CD4-positive, alpha-beta T cell treated with Interleukin-17A for 4 hours (primary cell): ENCODE measurements around the gene EN2.
"Not testable (repeated sequence)": the region's sequence is repeated elsewhere in the genome, so short reads cannot be mapped to it uniquely, and the experiment has no call there.

Experiments
- DNase-seq: peaks from one replicate; pipeline ENCODE4 v3.0.0-alpha.2; 2020; ENCODE audit warnings: mixed read lengths

EN2 gene

DNA sequence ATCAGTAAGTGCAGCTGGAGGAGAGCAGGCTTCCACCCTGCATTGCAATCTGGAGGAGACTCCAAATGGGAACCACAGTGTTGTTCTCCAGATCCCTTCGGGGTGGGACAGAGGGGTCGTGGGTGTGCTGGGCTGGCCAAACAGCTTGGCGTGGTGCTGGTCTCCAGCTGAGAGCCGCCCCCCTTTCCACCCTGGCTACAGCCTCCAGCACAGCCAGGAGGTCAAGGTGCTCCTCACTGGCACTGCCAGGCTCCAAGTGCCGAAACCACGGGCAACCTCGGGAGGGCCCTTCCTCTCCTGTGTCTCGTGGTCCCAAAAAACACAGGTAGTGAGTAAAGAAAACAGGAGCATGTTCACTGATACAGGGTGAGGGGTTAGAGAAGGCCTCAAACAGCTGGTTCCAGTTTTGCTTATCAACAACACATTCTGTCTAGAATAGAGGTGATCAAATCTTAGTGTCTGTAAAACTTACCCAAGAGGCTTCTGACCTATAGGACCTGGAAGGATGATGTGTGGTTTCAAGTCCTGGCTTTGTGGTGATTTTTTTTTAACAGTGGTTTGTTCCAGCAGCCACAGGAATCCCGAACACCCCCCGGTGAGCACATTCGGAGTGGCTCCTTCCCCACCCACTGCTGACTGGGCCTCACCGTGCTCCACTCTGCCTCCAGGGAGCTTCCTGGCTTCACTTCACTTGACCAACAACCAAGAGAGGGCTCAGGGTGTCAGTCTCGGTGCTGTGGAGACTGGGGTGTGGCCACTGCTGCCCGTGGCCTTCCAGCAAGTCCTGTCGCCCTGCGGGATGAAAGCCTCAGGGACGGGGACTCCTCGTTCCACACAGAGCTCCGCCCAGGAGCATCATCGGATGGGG, 31.2 kb upstream of the EN2 start:
- DNase-seq, result no peak

DNA sequence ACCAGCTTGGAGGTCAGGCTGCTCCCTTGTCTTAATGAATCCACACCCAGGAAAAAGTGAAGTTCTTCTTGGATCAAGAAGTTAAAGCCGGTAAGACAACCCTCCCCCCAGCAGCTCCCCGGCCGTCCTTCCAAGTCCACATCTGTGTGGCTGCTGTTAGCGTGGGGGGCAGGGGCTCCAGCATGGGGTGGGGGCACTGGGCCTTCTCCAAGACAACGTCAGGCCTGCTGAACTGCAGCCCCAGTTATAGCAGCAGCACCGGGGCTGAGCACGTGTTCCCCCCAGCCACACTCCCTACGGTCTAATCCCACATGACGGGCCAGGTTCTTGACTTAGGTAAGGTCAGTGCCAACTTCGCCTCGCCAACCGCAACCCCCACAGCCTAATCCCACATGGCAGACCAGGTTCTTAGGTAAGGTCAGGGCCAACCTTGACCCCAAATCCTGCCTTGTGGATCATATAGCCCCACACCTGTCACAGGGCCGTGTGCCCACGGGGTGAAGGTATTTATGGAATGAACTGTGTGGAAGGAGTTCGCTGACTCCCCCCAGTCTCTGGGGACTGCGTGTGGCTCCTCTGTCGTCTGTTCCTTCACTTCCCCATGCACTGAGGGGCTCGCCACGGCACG, 30.4 kb upstream of the EN2 start:
- DNase-seq, result no peak

DNA sequence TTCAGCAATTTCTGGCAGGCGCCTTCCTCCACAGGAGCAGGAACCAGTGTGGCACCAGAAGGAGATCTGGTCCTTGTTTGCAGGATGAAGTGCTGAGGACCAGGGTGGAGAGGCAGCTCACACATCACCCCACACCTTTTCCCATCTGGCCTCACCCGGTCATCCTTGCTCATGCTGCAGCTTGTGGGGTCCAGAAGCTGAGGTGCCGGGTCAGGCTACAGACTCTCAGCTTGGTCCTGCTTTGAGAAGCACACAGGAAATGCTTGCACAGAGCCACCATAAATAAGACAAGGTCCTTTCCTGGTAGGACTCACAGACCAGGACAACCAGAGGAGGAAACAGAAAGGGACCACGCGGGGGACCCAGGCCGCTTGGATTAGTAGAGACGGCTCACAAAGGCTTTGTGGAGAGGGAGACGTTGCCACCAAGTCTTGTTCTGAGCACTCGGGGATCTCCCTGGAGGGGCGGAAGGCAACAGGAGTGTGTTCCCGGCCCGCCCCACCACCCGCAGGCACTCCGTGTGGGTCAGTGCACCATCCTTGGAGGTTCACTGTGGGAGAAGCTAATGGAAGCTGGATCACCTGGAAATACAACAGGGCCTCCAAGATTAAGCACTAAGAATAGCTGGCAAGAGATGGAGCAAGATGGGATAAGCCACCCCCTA, 29.6 kb upstream of the EN2 start:
- DNase-seq, result no peak

DNA sequence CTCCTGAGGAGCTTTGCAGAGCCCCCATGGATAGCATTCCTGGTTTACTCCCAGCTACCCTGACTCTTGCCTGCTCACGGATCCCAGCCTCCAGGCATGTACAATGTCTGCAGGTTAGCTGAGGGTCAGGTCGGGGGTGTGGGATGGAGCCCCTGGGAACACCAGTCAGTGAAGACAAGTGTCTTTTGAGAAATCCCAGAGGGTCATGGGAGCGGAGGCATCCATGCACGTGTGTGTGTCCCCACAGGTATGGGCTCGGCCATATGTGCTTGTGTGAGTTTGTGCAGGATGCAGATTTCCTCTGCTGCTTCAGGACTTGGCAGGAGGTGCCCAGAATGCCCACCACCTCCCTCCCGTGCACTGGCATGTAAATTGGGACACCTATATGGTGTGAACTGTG, 28.3 kb upstream of the EN2 start:
- DNase-seq, result no peak

DNA sequence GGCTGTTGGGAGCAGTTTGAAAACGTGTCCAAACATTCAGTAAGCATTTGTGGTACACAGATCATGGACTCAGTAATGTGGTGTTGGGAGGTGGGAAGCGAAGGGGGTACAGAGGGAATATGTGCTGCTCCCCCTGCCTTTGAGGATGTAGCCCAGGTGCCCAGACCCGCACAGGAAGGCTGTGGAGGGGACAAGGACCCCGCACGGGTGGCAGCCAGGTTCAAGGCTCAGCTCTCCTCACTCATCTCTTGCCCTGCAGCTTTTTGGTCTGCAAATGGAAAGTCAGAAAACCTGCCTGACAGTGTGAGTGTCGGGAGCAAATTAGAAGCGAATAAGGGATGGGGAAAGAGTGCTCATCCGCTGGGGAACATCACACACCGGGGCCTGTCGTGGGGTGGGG, 27.3 kb upstream of the EN2 start:
- no peak for DNase-seq

DNA sequence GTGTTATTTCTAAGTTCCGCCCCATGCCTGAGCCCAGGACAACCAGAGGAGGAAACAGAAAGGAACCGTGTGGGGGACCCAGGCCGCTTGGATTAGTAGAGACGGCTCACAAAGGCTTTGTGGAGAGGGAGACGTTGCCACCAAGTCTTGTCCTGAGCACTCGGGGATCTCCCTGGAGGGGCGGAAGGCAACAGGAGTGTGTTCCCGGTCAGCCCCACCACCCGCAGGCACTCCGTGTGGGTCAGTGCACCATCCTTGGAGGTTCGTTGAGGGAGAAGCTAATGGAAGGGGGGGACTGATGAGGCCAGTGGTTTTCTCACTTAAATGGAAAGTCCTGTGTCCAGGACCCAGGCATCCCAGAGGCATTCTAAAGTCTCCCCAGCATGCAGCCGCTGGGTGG, 26.7 kb upstream of the EN2 start:
- no peak for DNase-seq

DNA sequence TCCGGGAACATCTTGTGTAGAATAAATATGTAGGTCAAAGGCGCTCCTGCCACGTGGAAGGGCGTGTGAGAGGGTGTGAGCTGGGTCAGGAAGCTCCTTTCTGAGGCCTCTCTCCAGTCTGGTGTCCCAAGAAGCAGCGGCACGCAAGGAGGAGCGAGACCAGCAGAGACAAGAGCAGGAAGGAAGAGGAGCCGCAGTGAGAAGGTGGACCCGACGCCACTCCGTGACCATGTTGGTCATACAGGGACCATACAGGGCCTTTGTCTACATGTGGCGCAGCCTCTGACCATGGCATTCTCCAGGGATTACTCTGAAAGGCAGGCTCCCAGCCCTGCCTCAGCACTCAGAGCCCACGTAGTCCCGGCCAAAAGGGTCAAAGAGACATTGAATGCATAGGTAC, 26.2 kb upstream of the EN2 start:
- DNase-seq, result no peak

DNA sequence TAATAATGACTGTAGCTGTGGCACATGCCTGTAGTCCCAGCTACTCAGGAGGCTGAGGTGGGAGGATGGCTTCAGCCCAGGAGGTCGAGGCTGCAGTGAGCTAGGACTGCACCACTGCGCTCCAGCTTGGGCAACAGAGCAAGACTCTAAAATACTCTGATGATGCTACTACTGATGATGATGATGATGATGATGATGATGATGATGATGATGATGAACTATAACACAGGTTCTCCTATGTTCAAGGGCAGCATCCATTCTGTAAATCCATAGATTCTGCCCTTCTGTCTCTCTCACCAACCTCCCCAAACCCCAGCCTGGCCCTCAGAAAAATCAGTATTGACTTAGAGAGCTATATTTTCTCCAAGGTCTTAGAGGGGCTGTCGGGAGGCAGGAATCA, 22.8 kb upstream of the EN2 start:
- no peak for DNase-seq

DNA sequence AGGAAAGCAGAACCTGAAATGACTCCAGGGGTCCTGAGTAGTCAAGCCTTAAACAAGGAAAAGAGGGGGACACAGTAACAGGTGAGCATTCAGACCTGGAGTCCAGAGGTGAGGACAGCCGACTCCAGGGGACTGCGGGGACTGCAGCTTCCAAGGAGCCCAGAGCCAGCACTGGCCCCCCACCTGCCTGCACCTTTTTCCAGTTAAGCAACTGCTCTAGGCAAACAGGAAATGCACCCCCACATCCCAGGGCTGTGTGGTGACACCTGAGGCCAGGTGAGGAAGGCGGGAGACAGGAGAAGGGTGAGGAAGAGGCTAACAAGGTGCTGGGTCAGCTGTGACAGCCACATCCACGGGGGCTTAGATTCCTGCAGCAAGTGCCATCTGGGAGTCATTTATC, 20.1 kb upstream of the EN2 start:
- DNase-seq, result no peak

DNA sequence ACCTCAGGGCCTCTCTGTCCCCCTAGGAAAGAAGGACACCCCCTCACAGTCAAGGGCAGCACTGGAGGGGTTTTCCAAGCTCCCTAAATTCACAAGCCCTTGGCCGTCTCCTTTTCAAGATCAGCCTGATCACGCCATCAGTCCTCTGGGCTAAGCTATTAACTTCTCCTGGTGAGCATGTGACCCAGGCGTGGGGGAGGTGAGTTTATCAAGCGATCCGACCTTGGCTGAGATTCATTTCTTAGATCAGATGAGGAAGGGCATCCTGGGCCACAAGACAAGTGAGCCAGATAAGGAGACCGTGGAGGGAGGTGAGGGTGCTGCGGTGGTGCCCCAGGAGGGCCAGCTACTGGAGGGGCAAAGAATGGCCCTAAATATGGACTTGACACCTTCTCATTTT, 19.2 kb upstream of the EN2 start:
- no peak for DNase-seq

DNA sequence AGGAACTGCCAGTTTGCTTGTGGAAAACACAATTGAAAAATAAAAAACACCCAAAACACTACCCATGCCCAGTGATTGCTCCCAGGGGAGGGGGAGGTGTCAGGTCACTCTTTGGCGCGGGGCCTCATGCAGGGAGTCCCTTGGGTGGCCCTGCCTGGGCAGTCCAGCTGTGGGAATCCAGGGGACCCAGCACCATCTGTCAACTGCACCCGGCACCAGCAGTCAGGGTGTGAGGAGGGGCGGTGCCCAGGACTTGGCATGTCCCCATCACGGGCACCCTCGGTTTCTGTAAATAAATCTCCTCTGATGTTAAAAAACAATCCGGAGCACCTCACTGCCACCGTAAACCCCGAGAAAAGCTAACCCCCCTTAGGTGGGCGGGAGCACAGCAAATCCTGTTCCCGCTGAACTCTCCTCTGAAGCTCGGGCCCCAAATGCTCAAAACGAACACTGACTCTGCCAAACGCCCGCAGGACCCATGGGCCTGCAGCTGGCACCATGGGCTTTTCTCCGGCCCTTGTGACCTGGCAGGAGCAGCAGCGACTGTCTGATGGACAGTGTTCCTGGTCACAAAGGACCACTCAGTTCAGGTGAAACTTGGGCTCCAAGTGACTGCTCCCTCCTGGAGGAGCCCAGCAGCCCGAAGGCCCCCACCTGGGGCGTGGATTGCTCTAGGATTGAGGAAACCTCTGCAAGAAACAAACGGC, 18.5 kb upstream of the EN2 start:
- no peak for DNase-seq

DNA sequence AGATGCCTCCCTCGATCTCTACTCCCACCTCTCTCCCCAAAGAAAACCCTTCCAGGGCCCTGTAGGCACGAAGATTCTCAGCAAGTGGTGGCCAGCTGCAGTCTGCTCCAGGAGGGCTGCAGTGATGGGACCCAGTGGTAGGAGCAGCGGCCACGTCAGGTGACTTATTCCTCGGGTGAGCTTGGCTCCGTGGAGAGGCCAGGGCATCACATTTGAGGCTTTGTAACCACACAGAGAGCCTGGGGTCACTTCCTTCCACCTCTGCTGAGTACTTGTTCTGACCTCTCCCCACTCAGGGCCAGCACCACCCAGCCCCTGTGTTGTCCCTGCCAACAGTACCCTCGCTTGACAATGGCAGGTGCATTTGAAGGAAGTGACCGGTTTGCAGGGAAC, 17.9 kb upstream of the EN2 start:
- no peak for DNase-seq

DNA sequence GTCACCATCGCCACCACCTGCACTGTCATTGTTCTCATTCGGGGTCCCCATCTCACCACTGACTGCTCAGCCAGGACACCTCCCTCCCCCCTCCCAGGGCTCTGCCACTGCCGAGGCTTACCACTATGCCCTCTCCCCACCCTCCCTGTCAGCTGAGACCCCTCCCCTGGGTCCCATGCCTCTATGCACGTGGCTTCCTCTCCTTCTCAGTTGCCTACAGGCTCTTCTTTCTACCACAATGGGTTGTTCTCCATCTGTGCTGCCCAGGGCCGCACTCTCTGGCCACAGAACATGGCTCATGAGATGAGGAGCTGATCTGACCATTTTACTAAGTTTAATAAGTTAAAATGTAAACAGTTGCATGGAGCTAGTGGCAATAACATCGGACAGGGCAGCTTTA, 16.1 kb upstream of the EN2 start:
- no peak for DNase-seq

DNA sequence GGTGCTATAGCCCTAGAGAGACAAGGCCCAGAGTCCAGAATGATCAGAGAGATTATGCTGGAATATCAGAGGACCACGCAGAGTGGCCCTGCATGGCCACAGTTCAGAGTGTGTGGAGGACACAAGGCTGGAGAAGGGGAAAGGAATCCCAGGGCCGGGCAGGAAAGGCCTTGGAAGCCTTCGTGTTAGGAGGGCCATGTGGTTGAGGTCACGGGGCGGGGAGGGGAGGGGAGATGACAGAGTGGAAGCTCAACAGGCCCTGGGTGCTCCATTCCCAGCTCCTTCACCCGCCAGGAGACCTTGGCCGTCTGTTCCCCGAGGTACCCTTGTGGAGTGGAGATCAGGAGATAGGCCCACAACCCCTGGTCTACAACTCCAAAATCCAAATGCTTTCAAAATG, 13.2 kb upstream of the EN2 start:
- DNase-seq, result no peak

DNA sequence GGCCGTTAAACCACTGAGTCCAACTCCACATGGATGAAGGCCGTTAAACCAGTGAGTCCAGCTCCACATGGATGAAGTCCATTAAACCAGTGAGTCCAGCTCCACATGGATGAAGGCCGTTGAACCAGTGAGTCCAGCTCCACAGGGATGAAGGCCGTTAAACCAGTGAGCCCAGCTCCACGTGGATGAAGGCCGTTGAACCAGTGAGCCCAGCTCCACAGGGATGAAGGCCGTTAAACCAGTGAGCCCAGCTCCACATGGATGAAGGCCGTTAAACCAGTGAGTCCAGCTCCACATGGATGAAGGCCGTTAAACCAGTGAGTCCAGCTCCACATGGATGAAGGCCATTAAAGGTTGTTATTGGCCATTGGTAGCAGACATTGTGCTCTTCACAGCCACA, 12.3 kb upstream of the EN2 start:
- DNase-seq, result not testable (repeated sequence)

DNA sequence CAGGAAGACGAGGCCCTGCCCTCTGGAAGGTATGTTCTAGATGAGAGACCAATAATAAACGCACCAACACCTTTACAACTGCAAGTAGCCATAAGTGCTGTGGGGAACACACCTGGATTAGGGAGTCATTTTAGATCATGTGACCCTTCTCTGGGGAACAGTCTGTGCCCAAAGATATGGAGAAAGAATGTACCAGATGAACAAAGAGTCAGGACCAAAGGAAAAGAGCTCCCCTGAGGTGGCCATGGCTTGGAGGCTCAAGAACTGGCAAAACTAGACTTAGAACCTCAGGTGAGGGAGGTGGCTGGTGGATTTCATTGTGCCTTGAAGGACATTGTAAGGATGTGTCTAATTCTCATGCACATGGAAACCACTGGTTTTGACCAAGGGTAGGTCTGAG, 10.3 kb upstream of the EN2 start:
- DNase-seq, result no peak

DNA sequence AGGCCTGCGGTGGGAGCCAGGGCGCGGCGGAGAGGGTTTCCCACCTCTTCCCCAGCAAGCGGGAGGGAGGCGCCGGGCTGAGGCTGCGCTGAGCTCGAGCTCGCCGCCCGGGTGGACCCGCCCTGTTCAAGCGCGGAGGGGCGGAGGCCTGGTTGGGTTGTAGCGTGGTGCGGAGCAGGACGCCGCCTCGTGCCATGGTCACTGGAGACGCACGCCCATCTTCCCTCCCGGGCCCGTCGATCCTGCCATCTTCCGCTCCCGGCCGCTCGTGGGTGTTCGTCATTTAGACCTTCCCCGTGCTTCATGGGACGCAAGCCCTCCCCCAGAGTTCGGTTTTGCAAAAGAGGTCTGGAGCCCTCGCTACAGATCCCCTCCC, 9.3 kb upstream of the EN2 start:
- no peak for DNase-seq

DNA sequence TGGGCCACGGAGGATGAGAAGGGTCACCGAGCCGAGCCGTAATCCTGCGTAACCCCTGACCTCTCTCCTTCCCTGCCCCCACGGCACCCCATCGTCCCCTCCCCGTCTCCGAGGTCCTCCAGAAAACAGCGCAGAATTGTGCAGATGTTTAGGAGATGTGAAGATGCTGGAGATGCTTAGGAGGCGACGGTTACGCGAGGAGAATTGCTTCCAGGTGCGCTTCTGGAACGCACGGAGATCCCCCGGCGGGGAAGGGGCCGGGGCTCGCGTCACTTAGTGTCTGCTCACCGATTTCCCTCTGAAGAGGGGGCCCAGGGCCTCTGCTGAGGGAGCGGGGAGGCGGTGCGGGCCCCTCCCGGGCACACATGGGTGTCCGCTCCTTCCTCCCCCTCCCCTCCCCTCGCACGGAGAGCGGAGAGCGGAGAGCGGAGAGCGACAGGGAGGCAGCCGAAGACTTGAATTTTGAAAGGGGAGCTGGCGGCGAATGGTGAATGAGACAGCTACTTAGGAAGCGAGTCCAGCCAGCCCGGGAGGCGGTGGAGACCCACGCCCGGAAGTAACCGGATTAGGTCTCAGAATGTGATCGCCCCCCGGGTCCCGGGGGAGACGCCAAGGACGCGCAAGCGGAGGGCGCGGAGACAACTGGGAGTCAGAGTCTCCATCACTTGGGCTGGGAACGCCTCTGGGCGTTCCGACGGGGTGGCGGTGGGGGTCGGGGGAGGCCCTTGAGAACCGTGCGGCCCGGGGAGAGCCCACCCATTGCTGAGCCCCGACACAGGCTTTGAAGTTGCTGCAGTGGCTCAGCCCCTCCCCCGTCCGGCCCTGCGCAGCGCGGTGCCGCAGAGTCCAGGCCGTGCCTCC, 8.7 kb upstream of the EN2 start:
- no peak for DNase-seq

DNA sequence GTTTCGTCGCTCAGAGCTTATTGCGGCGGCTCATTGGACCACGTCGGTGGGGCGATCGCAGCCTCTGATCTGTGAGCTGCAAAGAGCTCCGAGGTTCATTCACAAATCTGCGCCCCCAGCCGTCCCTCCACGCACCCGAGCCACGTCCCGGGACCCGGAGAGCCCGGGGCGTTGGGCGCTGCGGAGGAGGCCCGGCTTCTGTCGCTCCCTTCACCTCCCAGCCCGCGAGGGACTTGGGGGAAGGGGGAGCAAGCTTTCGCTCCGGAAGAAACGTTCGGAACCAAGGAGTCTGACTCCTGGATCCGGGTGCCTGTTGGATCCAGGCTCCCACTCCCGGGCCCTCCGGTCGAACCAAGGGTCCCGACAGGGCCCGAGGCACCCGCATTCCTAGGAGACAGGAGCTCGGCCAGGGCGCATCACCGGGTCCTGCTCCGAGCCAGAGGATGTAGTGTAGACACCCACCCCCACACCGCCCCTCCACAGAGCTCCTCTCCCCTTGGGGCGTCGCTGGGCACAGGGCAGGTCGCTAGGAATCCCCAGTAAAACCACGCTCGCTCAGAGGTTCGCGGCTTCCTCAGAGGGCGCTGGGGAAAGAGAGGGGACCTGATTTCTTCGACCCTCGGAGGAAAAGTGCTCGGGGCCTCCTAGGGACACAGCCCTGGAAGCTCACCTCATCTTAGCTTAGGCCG, 7.9 kb upstream of the EN2 start:
- DNase-seq, result no peak

DNA sequence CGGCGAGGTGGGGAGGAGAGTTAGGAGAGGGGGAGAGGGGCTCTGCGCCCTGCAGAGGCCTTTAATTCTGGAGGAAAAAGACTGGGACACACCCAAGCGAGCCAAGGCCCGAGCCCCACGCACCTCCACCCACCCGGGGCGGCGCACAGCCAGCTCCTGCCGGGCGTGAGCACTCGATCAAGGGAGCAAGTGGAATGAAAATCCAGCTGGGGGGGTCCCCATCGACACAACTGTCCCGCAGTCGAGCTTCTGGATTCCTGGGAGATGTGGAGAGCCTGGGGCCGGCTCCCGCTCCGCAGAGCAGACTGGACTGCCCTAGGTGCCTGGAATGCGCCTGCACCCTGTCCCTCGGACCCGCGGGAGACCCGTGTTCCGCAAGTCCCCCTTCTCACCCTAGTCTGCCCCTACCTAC, 7.4 kb upstream of the EN2 start:
- no peak for DNase-seq

DNA sequence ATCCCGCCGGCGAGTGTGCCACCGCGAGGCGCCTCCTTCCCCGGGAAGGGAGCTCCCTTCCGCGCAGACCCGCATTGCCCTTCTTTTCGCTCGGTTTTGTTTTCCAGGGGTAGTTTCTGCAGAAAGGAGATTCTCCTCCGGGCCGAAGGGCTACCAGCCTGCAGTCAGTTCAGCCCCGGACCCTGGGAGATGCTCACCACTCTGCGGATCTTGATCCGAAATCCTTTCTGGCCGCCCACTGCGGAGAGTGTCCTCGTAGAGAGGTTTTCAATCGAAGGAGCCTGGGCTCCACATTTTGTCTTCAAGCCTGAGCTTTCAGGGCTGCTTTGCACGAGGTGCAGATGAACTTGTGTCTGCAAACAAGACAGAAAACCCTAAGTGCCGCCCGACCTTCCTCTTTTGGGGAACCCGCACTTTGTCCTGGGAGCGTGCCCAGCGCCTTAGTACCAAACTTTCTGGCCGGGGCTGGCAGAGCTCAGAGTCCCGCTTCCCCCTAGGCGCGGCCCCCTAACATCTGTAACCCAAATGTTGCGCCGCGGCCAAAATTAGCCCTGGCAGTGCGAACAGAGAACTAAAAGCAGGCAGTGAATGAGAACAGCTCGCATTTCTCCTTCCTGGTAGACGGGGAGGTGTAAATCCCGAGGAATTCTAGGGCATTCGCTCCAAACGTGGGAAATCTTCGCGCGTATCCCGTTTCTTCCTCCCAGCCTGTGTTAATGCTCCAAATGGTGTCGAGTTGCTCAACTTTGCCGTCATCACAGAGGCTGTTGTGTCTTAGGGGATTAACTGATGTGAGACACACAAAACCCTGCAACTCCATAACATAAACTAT, 6.7 kb upstream of the EN2 start:
- no peak for DNase-seq
